Loucy (cell line): Measurements from ENCODE around the gene UVRAG.

ENCODE experiments used
- H2AFZ ChIP-seq: fragments of 200-600 bp; sonication (generic); 2 replicates; pipeline ENCODE4 v1.6.0; 2016; ENCODE audit warnings: antibody characterized with exemption, mild to moderate bottlenecking, low read length, moderate library complexity
- H3F3A ChIP-seq: fragments of 200-600 bp; 2 replicates; pipeline ENCODE4 v1.6.0; 2016; ENCODE audit warnings: antibody characterized with exemption, low read depth, mild to moderate bottlenecking
- H3K27me3 ChIP-seq: fragments of 200-600 bp; sonication (generic); 2 replicates; pipeline ENCODE4 v1.6.1; 2014; ENCODE audit warnings: low read length, mild to moderate bottlenecking; ENCODE audit not compliant: insufficient read depth, poor library complexity, severe bottlenecking
- H3K36me3 ChIP-seq: fragments of 200-600 bp; sonication (generic); 2 replicates; pipeline ENCODE4 v1.6.1; 2016; ENCODE audit warnings: low read length; ENCODE audit not compliant: insufficient read depth
- H3K4me1 ChIP-seq: fragments of 200-600 bp; sonication (generic); 2 replicates; pipeline ENCODE4 v1.5.1; 2014; ENCODE audit warnings: low read length, mild to moderate bottlenecking; ENCODE audit not compliant: insufficient read depth, poor library complexity, severe bottlenecking
- H3K4me2 ChIP-seq: fragments of 200-600 bp; sonication (generic); 2 replicates; pipeline ENCODE4 v1.6.0; 2014; ENCODE audit warnings: antibody characterized with exemption, low read length, low read depth, mild to moderate bottlenecking; ENCODE audit not compliant: poor library complexity, severe bottlenecking
- H3K4me3 ChIP-seq: fragments of 200-600 bp; sonication (generic); 2 replicates; pipeline ENCODE4 v1.5.1; 2014; ENCODE audit warnings: low read length, mild to moderate bottlenecking, mixed read lengths; ENCODE audit not compliant: poor library complexity, severe bottlenecking
- H3K79me2 ChIP-seq: fragments of 200-600 bp; sonication (generic); 2 replicates; pipeline ENCODE4 v1.6.1; 2014; ENCODE audit warnings: low read length; ENCODE audit not compliant: insufficient read depth
- H3K9ac ChIP-seq: fragments of 200-600 bp; sonication (generic); 2 replicates; pipeline ENCODE4 v1.6.0; 2014; ENCODE audit warnings: mild to moderate bottlenecking, low read depth, low read length, moderate library complexity; ENCODE audit not compliant: poor library complexity, severe bottlenecking
- H3K9me2 ChIP-seq: fragments of 200-600 bp; sonication (generic); replicated peaks from 2 replicates; pipeline ENCODE4 v1.6.1; 2016; ENCODE audit warnings: low read depth, low read length, mixed read lengths
- H3K9me3 ChIP-seq: fragments of 200-600 bp; sonication (generic); 2 replicates; pipeline ENCODE4 v1.6.1; 2014; ENCODE audit warnings: mild to moderate bottlenecking, antibody characterized with exemption, low read length, low read depth; ENCODE audit not compliant: insufficient read depth
- H4K20me1 ChIP-seq: fragments of 200-600 bp; sonication (generic); 2 replicates; pipeline ENCODE4 v1.6.0; 2014; ENCODE audit warnings: antibody characterized with exemption, low read length, mild to moderate bottlenecking; ENCODE audit not compliant: insufficient read depth, poor library complexity, severe bottlenecking
- EZH2phosphoT487 ChIP-seq: fragments of 200-600 bp; IDR thresholded peaks from 2 replicates; pipeline ENCODE4 v1.6.1; 2018; ENCODE audit warnings: antibody characterized with exemption, mild to moderate bottlenecking, moderate library complexity, borderline replicate concordance
- TF ChIP-seq, protein P1 (sequence below): fragments of 200-600 bp; sonication (generic); conservative IDR thresholded peaks from 2 replicates; pipeline ENCODE4 v1.5.1; 2014; ENCODE audit warnings: mild to moderate bottlenecking, antibody characterized with exemption, low read length

The UVRAG gene

DNA sequence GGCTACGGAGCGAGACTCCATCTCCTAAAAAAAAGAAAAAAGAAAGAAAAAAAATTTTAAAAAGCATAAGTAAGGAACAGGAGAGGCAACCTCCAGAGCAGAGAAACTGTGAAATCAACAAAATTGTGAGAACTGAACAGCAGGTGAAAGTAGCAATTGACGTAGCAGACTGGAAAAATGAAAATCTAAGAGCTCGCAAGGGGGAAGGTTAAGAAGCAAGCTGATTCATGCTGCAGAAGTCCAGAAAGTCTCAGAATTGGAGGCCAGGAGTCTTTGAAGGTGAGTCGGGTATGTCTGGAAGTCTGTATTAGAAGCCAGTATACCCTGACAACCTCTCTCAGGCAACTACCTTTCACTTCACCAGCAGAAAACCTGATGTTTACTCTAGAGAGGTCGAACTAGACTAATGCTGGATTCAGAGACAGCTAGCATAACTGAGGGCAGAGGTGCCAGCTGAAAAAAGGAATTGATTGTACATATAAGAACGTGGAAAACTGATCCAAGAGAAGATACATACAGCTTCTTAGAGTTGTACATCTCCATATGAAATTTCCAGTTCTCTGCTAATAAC lies 229.8 kb downstream of the UVRAG start:
- H3K36me3 ChIP-seq, result no peaks in the 10 kb centered on the region
- no peak overlapping the region for H3K4me3 ChIP-seq

DNA sequence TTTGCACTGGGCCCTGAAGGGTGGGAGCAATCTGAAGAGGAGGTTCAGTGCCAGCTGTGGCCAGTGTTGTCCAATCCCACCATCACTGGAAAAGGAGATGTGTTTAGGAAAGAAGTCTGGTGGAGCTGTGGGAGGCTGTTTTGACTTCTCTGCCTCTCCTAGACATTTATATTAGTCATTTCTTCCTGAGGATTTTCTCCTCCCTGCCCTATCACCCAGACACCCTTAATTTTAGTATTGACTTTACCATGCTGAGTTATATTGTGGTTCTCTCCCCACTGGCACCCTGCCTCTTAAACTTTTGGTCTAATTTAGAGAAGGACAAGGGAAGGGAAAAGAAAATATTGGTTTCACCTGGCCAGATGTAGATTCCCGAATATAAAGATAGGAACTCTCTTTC lies 232.2 kb downstream of the UVRAG start:
- H3K27me3 ChIP-seq, result no peaks in the 10 kb centered on the region
- TF ChIP-seq, protein P1, sequence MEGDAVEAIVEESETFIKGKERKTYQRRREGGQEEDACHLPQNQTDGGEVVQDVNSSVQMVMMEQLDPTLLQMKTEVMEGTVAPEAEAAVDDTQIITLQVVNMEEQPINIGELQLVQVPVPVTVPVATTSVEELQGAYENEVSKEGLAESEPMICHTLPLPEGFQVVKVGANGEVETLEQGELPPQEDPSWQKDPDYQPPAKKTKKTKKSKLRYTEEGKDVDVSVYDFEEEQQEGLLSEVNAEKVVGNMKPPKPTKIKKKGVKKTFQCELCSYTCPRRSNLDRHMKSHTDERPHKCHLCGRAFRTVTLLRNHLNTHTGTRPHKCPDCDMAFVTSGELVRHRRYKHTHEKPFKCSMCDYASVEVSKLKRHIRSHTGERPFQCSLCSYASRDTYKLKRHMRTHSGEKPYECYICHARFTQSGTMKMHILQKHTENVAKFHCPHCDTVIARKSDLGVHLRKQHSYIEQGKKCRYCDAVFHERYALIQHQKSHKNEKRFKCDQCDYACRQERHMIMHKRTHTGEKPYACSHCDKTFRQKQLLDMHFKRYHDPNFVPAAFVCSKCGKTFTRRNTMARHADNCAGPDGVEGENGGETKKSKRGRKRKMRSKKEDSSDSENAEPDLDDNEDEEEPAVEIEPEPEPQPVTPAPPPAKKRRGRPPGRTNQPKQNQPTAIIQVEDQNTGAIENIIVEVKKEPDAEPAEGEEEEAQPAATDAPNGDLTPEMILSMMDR, result no peak
- no peak for TF ChIP-seq EZH2phosphoT487
- no peak overlapping the region for H3K4me3 ChIP-seq
- H3K9me3 ChIP-seq, result peaks cover 16% of the 10 kb centered on the region
- H3F3A ChIP-seq, result no peaks in the 10 kb centered on the region
- no peaks in the 10 kb centered on the region for H4K20me1 ChIP-seq
- no peak overlapping the region for H3K4me2 ChIP-seq
- no peaks in the 10 kb centered on the region for H3K4me1 ChIP-seq
- no peaks in the 10 kb centered on the region for H3K79me2 ChIP-seq
- no peaks in the 10 kb centered on the region for H3K9me2 ChIP-seq
- H3K36me3 ChIP-seq, result no peaks in the 10 kb centered on the region
- no peak overlapping the region for H2AFZ ChIP-seq
- H3K9ac ChIP-seq, result no peak overlapping the region

More for the DNA sequence above, 229.8 kb downstream of the UVRAG start:
- Histone ChIP-seq H4K20me1 (no peaks in the 10 kb centered on the region), H3F3A (no peaks in the 10 kb centered on the region), H3K4me2 (no peak overlapping the region), H3K9ac (no peak overlapping the region), H3K27me3 (no peaks in the 10 kb centered on the region), H2AFZ (no peak overlapping the region), H3K4me1 (no peaks in the 10 kb centered on the region), H3K9me3 (peaks cover 14% of the 10 kb centered on the region), H3K79me2 (no peaks in the 10 kb centered on the region), H3K9me2 (no peaks in the 10 kb centered on the region)
- TF ChIP-seq, protein P1, result no peak
- no peak for TF ChIP-seq EZH2phosphoT487

DNA sequence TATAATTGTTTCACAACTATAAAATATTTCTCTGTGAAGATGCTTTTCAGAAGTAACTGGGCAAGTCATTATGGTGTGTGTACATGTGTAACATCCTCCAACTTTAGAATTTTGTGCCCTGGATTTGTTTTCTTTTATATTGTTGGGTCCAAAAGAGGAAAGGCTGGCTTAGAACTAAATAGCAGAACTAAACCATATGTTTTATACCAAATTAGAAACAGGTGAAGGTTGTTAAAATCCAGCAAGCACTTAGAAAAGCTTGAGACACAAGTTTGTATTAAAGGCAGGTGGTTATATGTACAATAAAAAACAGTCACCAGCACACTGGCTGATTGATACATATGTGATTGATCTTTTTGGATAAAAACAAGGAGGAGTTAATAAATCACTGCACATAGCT lies 232.8 kb downstream of the UVRAG start:
- H3K4me2 ChIP-seq, result no peak overlapping the region
- no peak overlapping the region for H2AFZ ChIP-seq
- no peak overlapping the region for H3K9ac ChIP-seq
- peaks cover 16% of the 10 kb centered on the region for H3K9me3 ChIP-seq
- H3F3A ChIP-seq, result no peaks in the 10 kb centered on the region
- H3K9me2 ChIP-seq, result no peaks in the 10 kb centered on the region
- no peaks in the 10 kb centered on the region for H3K27me3 ChIP-seq
- TF ChIP-seq EZH2phosphoT487, result no peak
- TF ChIP-seq, protein P1, result no peak
- H3K4me1 ChIP-seq, result no peaks in the 10 kb centered on the region
- no peak overlapping the region for H3K4me3 ChIP-seq
- no peaks in the 10 kb centered on the region for H4K20me1 ChIP-seq
- H3K79me2 ChIP-seq, result no peaks in the 10 kb centered on the region
- H3K36me3 ChIP-seq, result no peaks in the 10 kb centered on the region
